Ovary (tissue), 9 donors: ENCODE data around the gene IQSEC1. TPM values are rescaled to one million over a fixed set of nuclear protein-coding genes. Genes with fewer than 3 reads are reported as not detected.

Experiments
- DNase-seq, 5 donors: peaks; one replicate each; pipeline ENCODE4 v3.0.0-alpha.2; 2019 to 2020
- H3K27ac ChIP-seq, 2 donors: fragments of 200-600 bp; one replicate each; pipeline versions ENCODE4 v1.5.1 to v1.8.0; 2019 to 2022
- H3K27me3 ChIP-seq: fragments of 200-600 bp; one replicate; pipeline ENCODE4 v1.8.0; 2022
- H3K36me3 ChIP-seq: fragments of 200-600 bp; sonication (generic); one replicate; pipeline ENCODE4 v1.5.1; 2019
- H3K4me1 ChIP-seq: one replicate; pipeline ENCODE4 v1.8.1; 2013; ENCODE audit warnings: mild to moderate bottlenecking, moderate library complexity; ENCODE audit not compliant: insufficient read depth
- H3K4me3 ChIP-seq: fragments of 200-600 bp; sonication (generic); one replicate; pipeline ENCODE4 v1.5.1; 2017
- H3K9me3 ChIP-seq, 2 donors: fragments of 200-600 bp in 1 of 2; sonication (generic) in 1 of 2; one replicate each; pipeline versions ENCODE4 v1.5.1 to v1.8.1; 2013 to 2019; ENCODE audit warnings: mild to moderate bottlenecking in 1 of 2, moderate library complexity in 1 of 2
- CTCF ChIP-seq, 3 donors: fragments of 450-650 bp in 2 of 3; fragments of 200-600 bp in 1 of 3; IDR thresholded peaks; one replicate each; pipeline versions ENCODE4 v1.5.1 to v1.8.0; 2016 to 2022; ENCODE audit warnings: antibody characterized with exemption in 3 of 3, mild to moderate bottlenecking in 1 of 3
- EP300 ChIP-seq: sonication (generic); formaldehyde crosslinking; IDR thresholded peaks from one replicate; pipeline ENCODE4 v1.6.1; 2017; ENCODE audit warnings: antibody characterized with exemption
- POLR2A ChIP-seq: fragments of 450-650 bp; IDR thresholded peaks from one replicate; pipeline ENCODE4 v1.6.1; 2017; ENCODE audit warnings: antibody characterized with exemption, mild to moderate bottlenecking, moderate library complexity
- WGBS, 3 donors: extraction: QIAGEN DNeasy Blood & Tissue Kit in 1 of 3; methylation state at CpG; one replicate each; pipeline versions ENCODE4 v1.1.5 to v1.1.7; 2013 to 2017; 5-methylcytosine and 5-hydroxymethylcytosine counted together
- intact Hi-C, 4 donors: fragments of 100-400 bp; cut with DNase I; formaldehyde crosslinking; loops; one replicate each; pipeline versions ENCODE4 v1.11.0 to v1.15.1; 2022 to 2023
- polyA plus RNA-seq, 2 donors: library from polyadenylated mRNA; stranded (reverse); fragments of 200-250 nt in 1 of 2; fragments of 350-450 nt in 1 of 2; fragmentation: Illumina TruSeq in 1 of 2; extraction: RNeasy Lipid Tissue Mini Kit (QIAGEN cat#74804) in 1 of 2; gene quantifications; one replicate each; pipeline ENCODE4 v1.2.3, GENCODE V29; 2013 to 2014
- total RNA-seq, 7 donors: library from RNA; depleted of rRNA in 2 of 7; stranded (reverse); fragments of >200 nt in 2 of 7; fragmentation: NEBNext Ultra II Directional in 3 of 7; extraction: Animal tissue kit (Norgen Biotek cat#: 25700) in 3 of 7; gene quantifications; one replicate each; pipeline versions ENCODE4 v1.1.0 to v1.2.4, GENCODE V29; 2016 to 2023
- donor health status: DM: no; HTN: no; CAD: no; lungs with moderate emphysema.
- donor health status: DM: no; HTN: no; CAD: no.
- donor health status: Bipolar disorder and iron deficiency.
- donor health status: DM: yes; HTN: yes; CAD: no.
- donor health status: DM: no; HTN: no; CAD: no.
- donor health status: DM: yes; HTN: yes; CAD: no.

Gene IQSEC1
- total and polyA plus RNA-seq, 9 donors: 20.9 to 55.4 (median 45.1) TPM

GRCh38 chr3:13087320-13087990 is 14.2 kb upstream of the IQSEC1 start:
- H3K27ac ChIP-seq: no peak overlapping the region
- WGBS, 3 donors: 49 to 55% (median 51%) methylated on average over 11 of the region's 11 CpGs
- DNase-seq: no peak
- no peaks in the 10 kb centered on the region for H3K36me3 ChIP-seq
- H3K27me3 ChIP-seq: no peaks in the 10 kb centered on the region
- intact Hi-C loops: no loop called here
- H3K9me3 ChIP-seq: no peaks in the 10 kb centered on the region
- no peak overlapping the region for H3K4me3 ChIP-seq
- TF ChIP-seq EP300: no peak
- TF ChIP-seq CTCF (IDR thresholded peaks at IDR 0.05): no peak
- TF ChIP-seq POLR2A: no peak
- H3K4me1 ChIP-seq: no peaks in the 10 kb centered on the region

DNA sequence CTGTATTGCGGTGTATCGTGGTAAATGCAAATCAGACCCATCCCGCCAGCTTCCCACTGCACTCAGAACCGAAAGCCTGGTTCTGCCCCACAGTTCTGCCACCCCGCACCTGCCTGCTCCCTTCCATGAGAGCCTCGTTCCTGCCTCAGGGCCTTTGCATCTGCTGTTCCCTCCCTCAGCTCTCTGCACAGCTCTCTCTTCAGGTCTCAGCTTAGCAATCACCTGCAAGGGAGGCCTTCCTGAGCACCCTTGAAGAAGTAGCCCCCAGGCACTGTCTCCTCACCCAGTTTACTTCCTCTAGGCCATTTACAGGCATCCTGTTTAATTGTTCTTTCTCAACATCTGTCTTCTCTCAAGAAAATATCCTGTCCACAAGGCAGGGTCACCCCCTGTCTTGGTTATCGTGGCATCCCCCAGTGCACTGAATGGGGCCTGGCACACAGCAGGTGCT is 13.3 kb upstream of the IQSEC1 start:
- Histone ChIP-seq H3K9me3 (no peaks in the 10 kb centered on the region), H3K27me3 (no peaks in the 10 kb centered on the region), H3K36me3 (no peaks in the 10 kb centered on the region), H3K27ac (no peak overlapping the region), H3K4me1 (no peaks in the 10 kb centered on the region), H3K4me3 (no peak overlapping the region)
- WGBS, 3 donors: 86 to 91% (median 88%) methylated on average over 7 of the region's 7 CpGs
- TF ChIP-seq EP300 (no peak), POLR2A (no peak), CTCF (IDR thresholded peaks at IDR 0.05) (no peak)
- intact Hi-C loops: no loop called here
- DNase-seq: no peak

DNA sequence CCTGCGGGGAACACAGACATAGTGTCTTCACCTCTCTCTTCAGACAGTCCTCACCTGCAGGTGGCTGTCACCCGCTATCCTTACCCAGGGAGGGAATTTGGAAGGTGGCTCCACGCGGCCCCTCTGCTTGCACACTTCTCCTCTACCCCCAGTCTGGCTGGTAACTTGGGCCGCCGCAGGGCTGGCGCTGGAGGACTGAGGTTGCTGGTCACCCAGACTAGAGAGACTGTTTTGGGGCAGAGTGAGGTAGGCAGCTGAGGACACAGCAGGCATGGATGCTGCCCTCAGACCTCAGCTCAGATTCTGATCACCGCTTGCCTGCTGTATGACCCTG is 12.6 kb upstream of the IQSEC1 start:
- TF ChIP-seq CTCF (IDR thresholded peaks at IDR 0.05): no peak
- TF ChIP-seq POLR2A: no peak
- TF ChIP-seq EP300: no peak
- Histone ChIP-seq H3K4me3 (no peak overlapping the region), H3K36me3 (no peaks in the 10 kb centered on the region), H3K27me3 (no peaks in the 10 kb centered on the region), H3K9me3 (no peaks in the 10 kb centered on the region), H3K27ac (no peak overlapping the region), H3K4me1 (no peaks in the 10 kb centered on the region)
- intact Hi-C loops: no loop called here
- no peak for DNase-seq
- WGBS, 3 donors: 90 to 94% (median 92%) methylated on average over 8 of the region's 8 CpGs

- Histone ChIP-seq H3K27me3 (no peaks in the 10 kb centered on the region), H3K9me3 (no peaks in the 10 kb centered on the region), H3K27ac (no peak overlapping the region), H3K4me1 (no peaks in the 10 kb centered on the region), H3K36me3 (no peaks in the 10 kb centered on the region), H3K4me3 (no peak overlapping the region)
- TF ChIP-seq CTCF (IDR thresholded peaks at IDR 0.05): no peak
- no peak for TF ChIP-seq EP300
- TF ChIP-seq POLR2A: no peak
- no peak for DNase-seq
- WGBS, 3 donors: 85 to 91% (median 85%) methylated on average over 26 of the region's 26 CpGs
- intact Hi-C loops: no loop called here
These were observed 12.0 kb upstream of the IQSEC1 start for GRCh38 chr3:13085081-13085845.
